GM12865 (cell line): Measurements from ENCODE around the gene RPS21.
"Not testable (repeated sequence)": the region's sequence is repeated elsewhere in the genome, so short reads cannot be mapped to it uniquely, and the experiment has no call there.

ENCODE experiments used
- DNase-seq: peaks from one replicate; pipeline ENCODE4 v3.0.0; 2010; ENCODE audit warnings: low read depth
- H3K4me3 ChIP-seq: 2 replicates; pipeline ENCODE4 v1.5.1; 2011; ENCODE audit warnings: mild to moderate bottlenecking, low read depth, low read length, control low read depth
- CTCF ChIP-seq: IDR thresholded peaks from 2 replicates; pipeline ENCODE4 v1.5.1; 2011; ENCODE audit warnings: low read length, control low read depth, low read depth, inconsistent platforms; ENCODE audit not compliant: insufficient read depth; ENCODE audit errors: missing control alignments

Gene RPS21

GRCh38 chr20:62370115-62370806 lies 16.6 kb upstream of the RPS21 start:
- peak; percentile 31 for DNase-seq
- no peak overlapping the region for H3K4me3 ChIP-seq
- no peak for TF ChIP-seq CTCF

- H3K4me3 ChIP-seq: no peak overlapping the region
- TF ChIP-seq CTCF: no peak
Observed at GRCh38 chr20:62370807-62371587, 15.9 kb upstream of the RPS21 start.

GRCh38 chr20:62371588-62372041 lies 15.3 kb upstream of the RPS21 start:
- H3K4me3 ChIP-seq: no peak overlapping the region
- no peak for TF ChIP-seq CTCF
- no peak for DNase-seq

More at GRCh38 chr20:62370807-62371587, 15.9 kb upstream of the RPS21 start:
- DNase-seq: no peak

GRCh38 chr20:62372042-62372993 lies 14.6 kb upstream of the RPS21 start:
- no peak for TF ChIP-seq CTCF
- H3K4me3 ChIP-seq: no peak overlapping the region
- DNase-seq: no peak

GRCh38 chr20:62373631-62374179 lies 13.2 kb upstream of the RPS21 start:
- H3K4me3 ChIP-seq, DNase-seq: not testable (repeated sequence)

GRCh38 chr20:62374331-62375152 lies 12.4 kb upstream of the RPS21 start:
- no peak overlapping the region for H3K4me3 ChIP-seq
- DNase-seq: no peak
- TF ChIP-seq CTCF: no peak
